HCT116 (cell line): Measurements from ENCODE around the gene TFPT. TPM values are rescaled to one million over a fixed set of nuclear protein-coding genes. Genes with fewer than 3 reads are reported as not detected.

Experiments
- ATAC-seq: fragments of 200-7000 bp; cut with Tn5 transposase; 2 replicates; pipeline ENCODE4 v1.9.1; 2020; ENCODE audit warnings: mild to moderate bottlenecking, moderate library complexity
- BruUV-seq: library from RNA; stranded (reverse); fragments of 400-500 nt; replicated peaks from 2 replicates; lab custom pipeline; 2021; lab: Mats Ljungman, UMichigan
- CTCF ChIA-PET: fragments of 300-600 bp; sonication (Branson Sonifier 250); formaldehyde crosslinking; loops from one replicate; lab custom pipeline; 2021; ENCODE audit warnings: antibody characterized with exemption; lab: Charles Lee
- POLR2A ChIA-PET: fragments of 300-600, 350-600 bp; sonication (Branson Sonifier 250); formaldehyde crosslinking; loops from one replicate; lab custom pipeline; 2021; ENCODE audit warnings: antibody characterized with exemption; lab: Charles Lee
- RAD21 ChIA-PET, 2 experiments: fragments of 300-600 bp; sonication (Branson Sonifier 250); formaldehyde crosslinking; loops; one replicate each; lab custom pipeline; 2023; ENCODE audit warnings: low total read pairs in 2 of 2; ENCODE audit not compliant: uncharacterized antibody in 2 of 2, unreplicated experiment in 2 of 2, low non-redundant PET in 1 of 2; lab: Charles Lee
- DNase-seq: peaks from one replicate; pipeline ENCODE4 v3.0.0-alpha.2; 2010; ENCODE audit warnings: low read depth, low spot score
- H2AFZ ChIP-seq: fragments of 200-600 bp; shearing (Covaris generic), sonication (generic); 2 replicates; pipeline ENCODE4 v1.6.1; 2017; ENCODE audit warnings: low read depth, mixed run types, mixed read lengths, antibody characterized with exemption, low read length; ENCODE audit not compliant: poor library complexity, severe bottlenecking
- H3K27ac ChIP-seq: 2 replicates; pipeline ENCODE4 v1.5.1; 2012; ENCODE audit warnings: low read depth, low read length
- H3K27me3 ChIP-seq: fragments of 200-600 bp; sonication (generic); 2 replicates; pipeline ENCODE4 v1.6.1; 2016; ENCODE audit warnings: mixed run types, low read length, mixed read lengths; ENCODE audit not compliant: insufficient read depth
- H3K36me3 ChIP-seq, 2 experiments: fragments of 200-500 bp in 1 of 2; fragments of 200-600 bp in 1 of 2; sonication (Bioruptor generic) in 1 of 2; sonication (generic) in 1 of 2; 2 replicates each; pipeline versions ENCODE4 v1.5.1 to v1.6.1; 2014 to 2016; ENCODE audit warnings: low read length in 2 of 2, inconsistent platforms in 1 of 2, mixed read lengths in 1 of 2, mixed run types in 1 of 2; ENCODE audit not compliant: insufficient read depth in 2 of 2, control insufficient read depth in 1 of 2
- H3K4me1 ChIP-seq, 2 experiments: fragments of 200-600 bp in 1 of 2; sonication (generic) in 1 of 2; 2 replicates each; pipeline versions ENCODE4 v1.5.1 to v1.6.1; 2012 to 2017; ENCODE audit warnings: low read length in 2 of 2, inconsistent platforms in 1 of 2, mild to moderate bottlenecking in 1 of 2, mixed read lengths in 1 of 2, mixed run types in 1 of 2, moderate library complexity in 1 of 2; ENCODE audit not compliant: insufficient read depth in 2 of 2, control insufficient read depth in 1 of 2
- H3K4me2 ChIP-seq: fragments of 200-600 bp; sonication (generic); 2 replicates; pipeline ENCODE4 v1.6.1; 2017; ENCODE audit warnings: mixed run types, low read length, mixed read lengths
- H3K4me3 ChIP-seq, 2 experiments: fragments of 200-600 bp in 1 of 2; sonication (generic) in 1 of 2; replicated peaks in 1 of 2; 2 replicates each; pipeline ENCODE4 v1.5.1; 2011 to 2016; ENCODE audit warnings: low read length in 2 of 2, control low read depth in 1 of 2, low read depth in 1 of 2, mild to moderate bottlenecking in 1 of 2, mixed read lengths in 1 of 2, mixed run types in 1 of 2
- H3K79me2 ChIP-seq: fragments of 200-600 bp; sonication (generic); 2 replicates; pipeline ENCODE4 v1.6.1; 2017; ENCODE audit warnings: mild to moderate bottlenecking, mixed run types, low read length, moderate library complexity, mixed read lengths; ENCODE audit not compliant: insufficient read depth
- H3K9ac ChIP-seq: fragments of 200-600 bp; sonication (generic); 2 replicates; pipeline ENCODE4 v1.6.1; 2016; ENCODE audit warnings: low read length, mixed read lengths
- H3K9me2 ChIP-seq: fragments of 200-600 bp; sonication (generic), shearing (Covaris generic); 2 replicates; pipeline ENCODE4 v1.6.1; 2017; ENCODE audit warnings: mixed run types, mild to moderate bottlenecking, moderate library complexity; ENCODE audit not compliant: insufficient read depth
- H3K9me3 ChIP-seq, 2 experiments: fragments of 200-500 bp in 1 of 2; fragments of 200-600 bp in 1 of 2; sonication (Bioruptor generic) in 1 of 2; sonication (generic) in 1 of 2; 2 replicates each; pipeline ENCODE4 v1.6.1; 2014 to 2017; ENCODE audit warnings: low read length in 2 of 2, mixed read lengths in 2 of 2, inconsistent platforms in 1 of 2, low read depth in 1 of 2, mild to moderate bottlenecking in 1 of 2, mixed run types in 1 of 2, moderate library complexity in 1 of 2; ENCODE audit not compliant: control insufficient read depth in 1 of 2, insufficient read depth in 1 of 2
- H4K20me1 ChIP-seq: fragments of 200-600 bp; sonication (generic), shearing (Covaris generic); 2 replicates; pipeline ENCODE4 v1.6.1; 2017; ENCODE audit warnings: mixed run types, mild to moderate bottlenecking, moderate library complexity; ENCODE audit not compliant: insufficient read depth
- ATF3 ChIP-seq: IDR thresholded peaks from 2 replicates; pipeline ENCODE4 v1.6.1; 2012
- CBX3 ChIP-seq: IDR thresholded peaks from 2 replicates; pipeline ENCODE4 v1.6.1; 2012; ENCODE audit warnings: low read depth
- EGR1 ChIP-seq: IDR thresholded peaks from 2 replicates; pipeline ENCODE4 v1.6.1; 2012; ENCODE audit warnings: low read depth
- ELF1 ChIP-seq: IDR thresholded peaks from 2 replicates; pipeline ENCODE4 v1.6.1; 2012; ENCODE audit warnings: low read depth, borderline replicate concordance
- EZH2 ChIP-seq: fragments of 200-600 bp; sonication (generic); IDR thresholded peaks from 2 replicates; pipeline ENCODE4 v1.6.1; 2017; ENCODE audit warnings: antibody characterized with exemption, mixed run types
- JUND ChIP-seq: IDR thresholded peaks from 2 replicates; pipeline ENCODE4 v1.6.1; 2012
- POLR2A ChIP-seq: IDR thresholded peaks from 2 replicates; pipeline ENCODE4 v1.7.0; 2011; ENCODE audit warnings: borderline replicate concordance; ENCODE audit not compliant: insufficient read depth, insufficient read length; ENCODE audit errors: extremely low read depth
- POLR2AphosphoS5 ChIP-seq: IDR thresholded peaks from 2 replicates; pipeline ENCODE4 v1.6.1; 2011; ENCODE audit warnings: mild to moderate bottlenecking, low read depth, low read length, moderate library complexity
- SIN3A ChIP-seq: IDR thresholded peaks from 2 replicates; pipeline ENCODE4 v1.6.1; 2012; ENCODE audit warnings: low read depth
- SP1 ChIP-seq: IDR thresholded peaks from 2 replicates; pipeline ENCODE4 v1.6.1; 2012; ENCODE audit warnings: low read depth
- TCF7L2 ChIP-seq: IDR thresholded peaks from 2 replicates; pipeline ENCODE4 v1.7.0; 2011; ENCODE audit warnings: borderline replicate concordance, inconsistent platforms; ENCODE audit not compliant: insufficient read depth, insufficient read length; ENCODE audit errors: extremely low read depth
- YY1 ChIP-seq: IDR thresholded peaks from 2 replicates; pipeline ENCODE4 v1.6.1; 2011; ENCODE audit warnings: low read length, low read depth, moderate library complexity, mild to moderate bottlenecking; ENCODE audit not compliant: insufficient replicate concordance; ENCODE audit errors: extremely low read depth
- ZBTB33 ChIP-seq: IDR thresholded peaks from 2 replicates; pipeline ENCODE4 v1.6.1; 2011; ENCODE audit warnings: mild to moderate bottlenecking, low read length, moderate library complexity; ENCODE audit not compliant: insufficient replicate concordance; ENCODE audit errors: extremely low read depth
- ZNF274 ChIP-seq: fragments of 200-500 bp; sonication (Bioruptor generic); IDR thresholded peaks from 2 replicates; pipeline ENCODE4 v1.6.1; 2014; ENCODE audit warnings: mild to moderate bottlenecking, low read depth, low read length, inconsistent platforms
- intact Hi-C: fragments of 100-400 bp; cut with micrococcal nuclease; formaldehyde crosslinking; loops from 2 replicates; pipeline ENCODE4 v1.10.0; 2022
- total RNA-seq: library from RNA; stranded (reverse); gene quantifications from one replicate; pipeline ENCODE4 v1.2.1, GENCODE V29; 2021; ENCODE audit not compliant: unreplicated experiment
- TF ChIP-seq, protein P1 (sequence below): IDR thresholded peaks from 2 replicates; pipeline ENCODE4 v1.6.1; 2012
- TF ChIP-seq, protein P2 (sequence below), 3 experiments: fragments of 200-600 bp in 1 of 3; sonication (generic) in 1 of 3; IDR thresholded peaks in 2 of 3; conservative IDR thresholded peaks in 1 of 3; 2 replicates each; pipeline ENCODE4 v1.5.1; 2012 to 2017; ENCODE audit warnings: low read depth in 2 of 3, low read length in 2 of 3, antibody characterized with exemption in 1 of 3, borderline replicate concordance in 1 of 3, control low read depth in 1 of 3, mild to moderate bottlenecking in 1 of 3, mixed read lengths in 1 of 3, mixed run types in 1 of 3, moderate library complexity in 1 of 3; ENCODE audit not compliant: insufficient read depth in 1 of 3

TFPT gene
- total RNA-seq, 1 experiment from 2014 or later, result 7.1 TPM

- ATAC-seq (no peak), DNase-seq (no peak)
- ChIA-PET CTCF (no interaction called here), RAD21 (no interaction called here), POLR2A (interaction anchor here (0.8 kb wide), 1 partner anchor 11 kb away, joined by 3 read pairs; no protein-coding TSS in a partner anchor)
- Histone ChIP-seq H3K9me3 (no peaks in the 10 kb centered on the region), H3K4me2 (no peak overlapping the region), H3K27me3 (no peaks in the 10 kb centered on the region), H3K4me3 (no peak overlapping the region), H3K36me3 (peaks cover 53 to 77% of the 10 kb centered on the region in 2 experiments; a peak in 3 of 4 replicates), H4K20me1 (no peaks in the 10 kb centered on the region), H2AFZ (no peak overlapping the region), H3K4me1 (no peaks in the 10 kb centered on the region), H3K79me2 (peaks cover 14% of the 10 kb centered on the region; the same call in 1 of the 2 replicates), H3K9ac (no peak overlapping the region), H3K27ac (no peak overlapping the region), H3K9me2 (no peaks in the 10 kb centered on the region)
- intact Hi-C loops, result no loop called here
- TF ChIP-seq ZNF274, result no peak
- TF ChIP-seq ATF3, result no peak
- TF ChIP-seq EZH2, result no peak
- no peak for TF ChIP-seq ELF1
- TF ChIP-seq YY1, result no peak
- no peak for TF ChIP-seq POLR2A
- no peak for TF ChIP-seq ZBTB33
- no peak for TF ChIP-seq SIN3A
- no peak for TF ChIP-seq EGR1
- TF ChIP-seq, protein P1, sequence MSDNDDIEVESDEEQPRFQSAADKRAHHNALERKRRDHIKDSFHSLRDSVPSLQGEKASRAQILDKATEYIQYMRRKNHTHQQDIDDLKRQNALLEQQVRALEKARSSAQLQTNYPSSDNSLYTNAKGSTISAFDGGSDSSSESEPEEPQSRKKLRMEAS, result no peak
- no peak for TF ChIP-seq POLR2AphosphoS5
- TF ChIP-seq TCF7L2, result no peak
- TF ChIP-seq, protein P2, sequence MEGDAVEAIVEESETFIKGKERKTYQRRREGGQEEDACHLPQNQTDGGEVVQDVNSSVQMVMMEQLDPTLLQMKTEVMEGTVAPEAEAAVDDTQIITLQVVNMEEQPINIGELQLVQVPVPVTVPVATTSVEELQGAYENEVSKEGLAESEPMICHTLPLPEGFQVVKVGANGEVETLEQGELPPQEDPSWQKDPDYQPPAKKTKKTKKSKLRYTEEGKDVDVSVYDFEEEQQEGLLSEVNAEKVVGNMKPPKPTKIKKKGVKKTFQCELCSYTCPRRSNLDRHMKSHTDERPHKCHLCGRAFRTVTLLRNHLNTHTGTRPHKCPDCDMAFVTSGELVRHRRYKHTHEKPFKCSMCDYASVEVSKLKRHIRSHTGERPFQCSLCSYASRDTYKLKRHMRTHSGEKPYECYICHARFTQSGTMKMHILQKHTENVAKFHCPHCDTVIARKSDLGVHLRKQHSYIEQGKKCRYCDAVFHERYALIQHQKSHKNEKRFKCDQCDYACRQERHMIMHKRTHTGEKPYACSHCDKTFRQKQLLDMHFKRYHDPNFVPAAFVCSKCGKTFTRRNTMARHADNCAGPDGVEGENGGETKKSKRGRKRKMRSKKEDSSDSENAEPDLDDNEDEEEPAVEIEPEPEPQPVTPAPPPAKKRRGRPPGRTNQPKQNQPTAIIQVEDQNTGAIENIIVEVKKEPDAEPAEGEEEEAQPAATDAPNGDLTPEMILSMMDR (IDR thresholded peaks at IDR 0.05 in 2 of 3, conservative IDR thresholded peaks at IDR 0.05 in 1 of 3; ENCODE audit: borderline replicate concordance in 1 of 3, insufficient read depth in 1 of 3, low read depth in 2 of 3, low read length in 2 of 3), result no peak
- no peak for TF ChIP-seq SP1
- no peak for TF ChIP-seq CBX3
- TF ChIP-seq JUND, result no peak
- BruUV-seq, result no TSS peak
Measured at GRCh38 chr19:54147676-54148075, 32.2 kb upstream of the TFPT start.
